Kidney tubule cell (primary cell): ENCODE data around the gene DCTN1.
A peak's percentile ranks its signal among the peaks of the same experiment; 100 is the strongest.
"Not testable (repeated sequence)": the region's sequence is repeated elsewhere in the genome, so short reads cannot be mapped to it uniquely, and the experiment has no call there.

Experiments used
- DNase-seq: peaks from one replicate; pipeline ENCODE4 v3.0.0-alpha.2; 2018; ENCODE audit warnings: low spot score

Gene DCTN1

DNA sequence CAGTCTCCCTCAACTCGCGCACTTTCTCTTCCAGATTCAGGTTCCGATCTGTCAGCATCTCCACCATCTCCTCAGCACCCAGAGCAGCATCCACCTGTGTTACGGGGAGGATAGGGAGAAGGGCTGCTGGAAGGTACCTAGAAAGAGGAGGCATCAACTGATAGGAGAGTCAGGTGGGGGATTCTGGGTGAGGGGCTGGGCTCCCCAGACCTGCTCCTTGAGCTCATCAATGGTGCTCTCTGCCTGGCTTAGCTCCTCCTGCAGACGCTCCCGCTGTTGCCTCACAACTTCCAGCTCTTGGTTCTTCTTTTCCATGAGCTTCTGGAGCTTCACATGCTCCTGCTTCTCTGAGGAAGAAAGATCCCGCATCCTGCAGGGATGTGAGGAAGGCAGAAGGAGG, 10.1 kb downstream of the DCTN1 start:
- no peak for DNase-seq

DNA sequence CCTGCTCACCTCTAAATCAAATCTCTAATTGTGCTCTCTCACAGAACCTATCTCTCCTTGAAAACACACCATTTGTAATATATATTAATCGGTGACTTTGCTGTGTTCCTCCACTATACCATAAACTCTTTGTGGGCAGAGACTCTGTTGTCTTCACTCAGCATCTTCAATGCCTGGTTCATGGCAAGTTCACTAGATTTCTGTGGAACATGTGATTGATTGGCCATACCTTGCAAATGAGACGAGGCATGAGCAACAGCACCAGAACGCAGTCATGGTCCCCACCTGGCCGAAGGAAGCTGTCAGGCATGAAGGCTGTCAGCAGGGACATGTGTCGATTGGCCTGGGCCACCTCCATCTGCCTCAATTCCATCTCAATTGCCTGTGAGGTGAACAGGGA, 11.6 kb downstream of the DCTN1 start:
- no peak for DNase-seq

- no peak for DNase-seq
These were observed 12.3 kb downstream of the DCTN1 start for GRCh38 chr2:74367789-74368188.

DNA sequence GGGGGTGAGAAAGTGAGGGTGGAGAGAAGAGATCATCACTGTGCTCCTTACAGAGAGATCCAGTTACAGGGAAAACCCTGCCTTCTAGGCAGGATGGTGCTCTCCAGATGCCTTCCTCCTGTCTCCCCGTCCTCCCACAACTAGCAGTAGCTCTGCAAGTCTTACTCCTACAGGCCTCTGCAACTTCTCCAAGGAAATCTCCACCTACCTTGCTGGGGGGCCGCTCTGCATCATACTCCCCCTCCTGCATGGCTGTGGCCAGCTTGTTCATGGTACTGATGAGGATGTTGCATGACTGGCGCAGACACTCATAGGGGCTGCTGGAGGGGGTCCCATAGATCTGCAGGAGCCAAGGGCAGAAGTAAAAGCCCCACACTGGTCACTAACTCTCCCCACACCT, 14.1 kb downstream of the DCTN1 start:
- no peak for DNase-seq

DNA sequence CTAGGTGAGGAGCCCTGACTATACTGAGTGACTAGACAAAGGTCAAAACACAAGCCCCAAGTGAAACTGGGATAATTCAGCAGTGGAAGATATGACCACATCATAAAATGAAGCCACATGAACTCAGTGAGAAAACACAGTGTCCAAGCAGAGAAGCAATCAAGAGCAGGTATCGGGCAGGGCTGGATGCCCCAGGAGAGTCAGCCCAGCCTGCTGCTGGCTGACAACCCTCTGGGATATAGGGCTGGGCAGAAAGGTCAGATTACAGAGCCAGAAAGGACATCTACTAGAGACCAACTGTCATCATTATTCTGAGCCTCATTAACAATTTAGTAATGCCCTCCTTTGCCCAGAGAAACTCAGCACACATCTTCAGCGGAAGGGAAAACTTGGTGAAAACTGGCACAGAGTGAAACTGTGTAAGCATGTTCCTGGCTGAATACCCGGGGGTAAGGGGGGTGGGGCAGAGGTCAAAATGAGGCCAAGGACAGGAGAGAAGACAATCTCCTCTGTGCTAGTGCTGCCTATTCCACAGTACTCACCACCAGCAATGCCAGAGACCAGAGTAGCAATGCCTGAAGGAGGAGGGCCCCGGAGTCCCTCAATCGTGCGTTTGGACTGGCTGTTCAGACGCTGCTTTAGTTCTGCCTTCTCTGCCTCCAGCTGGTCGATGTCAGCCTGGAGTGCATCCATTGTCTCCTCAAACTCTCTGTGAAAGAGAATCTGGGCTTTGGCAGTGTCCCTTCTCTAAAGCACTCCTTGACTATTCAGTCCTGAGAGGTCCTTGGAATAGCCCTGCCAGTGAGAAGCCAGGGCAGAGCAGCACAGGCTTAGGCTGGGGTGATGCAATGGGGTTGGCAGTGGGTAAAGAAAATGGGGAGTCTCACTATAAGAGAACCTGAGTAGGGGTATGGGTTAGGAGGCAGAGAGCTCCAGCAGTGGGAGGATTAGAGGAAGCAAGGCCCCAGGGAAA, 15.3 kb downstream of the DCTN1 start:
- DNase-seq: no peak

- no peak for DNase-seq
These were observed 18.8 kb downstream of the DCTN1 start for GRCh38 chr2:74361327-74361726.

DNA sequence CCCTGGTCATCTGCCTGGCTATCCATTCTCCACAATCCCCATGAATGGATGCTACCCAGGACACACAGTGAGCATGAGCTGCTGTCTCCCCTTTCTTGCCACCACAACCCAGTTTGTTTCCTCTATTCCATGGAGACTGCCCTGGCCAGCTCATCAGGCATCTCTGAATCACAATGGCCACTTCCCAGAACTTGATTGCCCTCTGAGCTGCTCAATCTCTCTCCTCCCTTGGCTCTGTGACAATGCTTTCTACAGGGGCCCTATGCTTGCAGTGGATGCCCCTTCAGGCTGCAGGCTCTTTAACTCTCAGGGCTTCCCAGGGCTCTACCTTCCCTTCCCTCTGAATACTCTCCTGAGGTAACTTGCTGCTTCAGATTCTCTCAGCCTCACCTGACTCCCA, 22.5 kb downstream of the DCTN1 start:
- DNase-seq: peak; percentile 9

DNA sequence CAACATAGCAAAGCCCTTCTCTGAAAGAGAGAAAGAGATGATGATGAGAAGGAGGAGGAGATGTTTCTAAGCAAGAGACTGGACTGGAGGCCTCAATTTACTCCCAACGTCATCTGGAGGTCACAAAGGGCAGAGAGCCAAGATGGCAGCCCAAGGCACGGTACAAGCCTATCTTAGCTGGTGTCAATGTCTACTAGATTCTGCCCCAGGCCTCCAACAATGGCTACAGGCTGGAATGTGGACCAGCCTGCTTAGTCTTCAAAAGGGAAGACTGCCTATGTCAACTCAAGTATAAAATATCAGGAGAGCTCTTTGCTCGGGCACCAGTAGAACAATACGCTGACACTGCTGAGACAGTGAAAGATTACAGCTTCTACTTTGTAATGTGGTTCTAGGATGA, 30.2 kb downstream of the DCTN1 start:
- no peak for DNase-seq

DNA sequence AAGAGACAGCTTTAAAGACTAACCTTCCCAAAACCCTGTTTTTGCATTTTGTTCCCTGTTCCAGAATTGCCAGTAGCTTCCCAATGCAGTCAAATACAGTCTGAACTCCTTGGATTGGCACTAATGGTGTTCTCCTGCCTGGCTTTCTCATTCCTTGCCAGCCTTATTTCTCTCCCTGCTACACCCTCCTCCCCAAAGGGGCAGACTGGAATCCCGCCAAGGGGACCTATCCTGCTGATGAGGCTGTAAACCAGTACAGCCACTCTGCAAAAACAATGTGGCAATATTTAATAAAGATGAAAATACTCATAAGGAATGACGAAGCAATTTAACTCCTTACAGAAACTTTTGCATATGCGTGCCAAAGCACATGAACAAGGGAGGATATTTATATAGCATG, 32.4 kb downstream of the DCTN1 start:
- no peak for DNase-seq

- DNase-seq: no peak
These were observed 32.8 kb downstream of the DCTN1 start for GRCh38 chr2:74347303-74347702.

DNA sequence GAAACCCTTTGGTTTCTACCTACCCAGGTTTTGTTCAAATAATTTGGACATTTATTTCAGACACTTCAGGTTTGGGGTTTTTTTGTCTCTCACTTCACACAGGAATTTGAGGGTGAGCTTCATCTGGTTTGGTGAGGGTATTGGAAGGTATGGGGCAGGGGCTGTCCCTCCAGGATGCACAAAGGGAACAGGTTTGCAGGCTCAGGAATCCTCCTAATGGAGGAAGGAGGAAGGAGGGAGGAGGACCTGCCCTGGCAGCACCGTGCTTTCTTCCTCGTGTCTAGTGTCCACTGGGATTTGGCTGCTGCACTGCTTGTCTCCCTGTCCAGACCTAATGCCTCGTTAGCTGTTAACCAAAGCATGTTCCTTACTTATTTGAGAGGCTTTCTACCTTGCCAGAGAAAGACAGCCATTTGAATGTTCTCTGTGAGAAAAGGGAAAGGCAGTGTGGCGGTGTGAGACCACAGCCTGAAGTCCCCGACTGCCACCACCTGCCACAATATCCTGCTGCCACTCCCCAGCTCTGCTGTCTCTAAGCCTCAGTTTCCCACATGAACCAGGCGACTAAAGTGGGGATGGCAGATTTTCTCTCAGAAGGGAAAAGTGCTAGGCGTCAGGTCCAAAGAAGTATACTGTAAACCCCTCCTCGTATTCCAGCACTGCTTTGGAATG, 34.7 kb downstream of the DCTN1 start:
- DNase-seq: no peak

- no peak for DNase-seq
These were observed 36.8 kb downstream of the DCTN1 start, which contains the start of gene SLC4A5 for GRCh38 chr2:74343316-74343715. Gene SLC4A5, minus strand, starts transcription at chr2:74343416. Its CDS starts 28,393 bp downstream, at chr2:74315023.

DNA sequence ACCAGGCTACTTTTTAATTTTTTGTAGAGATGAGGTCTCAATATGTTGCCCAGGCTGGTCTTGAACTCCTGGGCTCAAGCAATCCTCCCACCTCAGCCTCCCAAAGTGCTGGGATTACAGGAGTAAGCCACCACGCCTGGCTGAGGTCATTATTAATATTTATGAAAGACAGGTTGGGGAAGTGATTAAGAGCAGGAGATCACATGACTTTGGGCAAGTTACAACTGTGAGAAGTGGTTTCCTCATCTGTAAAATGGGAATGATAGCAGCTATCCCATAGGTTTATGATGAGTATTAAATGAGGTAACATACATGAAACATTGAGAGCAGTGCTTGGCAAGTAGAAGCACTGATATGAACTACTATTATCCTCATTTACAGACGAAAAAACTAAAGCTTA, 43.9 kb downstream of the DCTN1 start:
- not testable (repeated sequence) for DNase-seq

DNA sequence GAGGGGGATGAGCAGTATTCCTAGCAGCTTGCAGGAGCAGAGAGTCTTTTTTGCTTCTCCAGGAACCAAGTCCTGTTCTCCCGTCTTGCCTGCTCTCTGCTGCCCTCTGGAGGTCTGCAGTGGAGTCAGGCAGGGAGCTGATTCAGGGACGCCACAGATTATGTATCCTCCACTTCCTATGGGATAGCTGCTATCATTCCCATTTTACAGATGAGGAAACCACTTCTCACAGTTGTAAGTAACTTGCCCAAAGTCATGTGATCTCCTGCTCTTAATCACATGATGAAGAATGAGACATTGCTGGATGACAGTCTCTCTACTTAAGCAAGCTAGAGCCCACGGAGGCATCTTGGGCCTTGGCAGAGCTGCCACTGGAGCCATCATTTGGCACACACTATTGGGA, 45.2 kb downstream of the DCTN1 start:
- peak; percentile 75 for DNase-seq

GRCh38 chr2:74333896-74334586, 46.1 kb downstream of the DCTN1 start:
- DNase-seq: no peak

DNA sequence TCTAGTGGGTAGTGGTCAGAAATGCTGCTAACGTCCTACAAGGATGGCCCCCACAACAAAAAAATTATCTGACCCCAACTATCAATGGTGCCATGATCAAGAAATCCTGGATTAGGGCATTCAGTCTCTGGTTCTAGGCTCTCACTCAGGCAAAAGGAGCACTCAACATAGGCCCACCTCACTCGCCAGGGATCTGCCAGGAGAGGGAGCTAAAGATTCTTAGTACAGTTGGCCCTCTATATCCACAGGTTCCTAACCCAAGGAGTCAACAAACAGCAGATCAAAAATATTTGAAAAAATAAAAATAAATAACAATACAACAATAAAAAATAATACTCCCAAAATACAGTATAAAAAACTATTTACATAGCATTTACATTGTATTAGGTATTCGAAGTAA, 46.9 kb downstream of the DCTN1 start:
- peak; percentile 28 for DNase-seq

DNA sequence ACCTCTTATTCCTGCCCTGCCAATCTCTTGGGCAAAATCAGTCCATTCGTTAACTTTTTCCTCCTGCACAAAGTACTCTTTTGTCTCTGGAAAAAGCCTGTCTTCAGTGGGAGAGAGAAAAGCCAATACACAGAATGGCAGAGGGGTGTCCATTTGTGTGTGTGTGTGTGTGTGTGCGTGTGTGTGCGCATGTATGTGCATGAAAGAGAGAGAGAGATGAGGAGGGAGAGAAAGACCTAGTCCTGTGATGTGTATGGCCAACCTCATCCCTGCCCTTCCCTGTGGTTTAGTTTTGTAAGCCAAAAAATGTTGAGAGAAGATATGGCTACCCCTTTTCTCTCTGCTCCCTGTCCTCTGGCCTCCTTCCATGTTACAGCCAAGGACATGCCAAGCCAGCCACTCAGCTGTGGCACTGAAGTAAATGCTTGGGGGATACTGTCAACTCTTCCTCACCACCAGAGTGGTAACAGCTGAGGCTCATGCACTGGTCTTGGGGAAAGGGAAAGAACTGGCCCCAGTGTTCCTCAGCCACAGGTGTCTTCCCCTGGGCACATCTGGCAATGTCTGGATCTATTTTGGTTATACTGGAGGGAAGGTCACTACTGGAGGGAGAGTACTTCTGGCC, 47.4 kb downstream of the DCTN1 start:
- DNase-seq: no peak

DNA sequence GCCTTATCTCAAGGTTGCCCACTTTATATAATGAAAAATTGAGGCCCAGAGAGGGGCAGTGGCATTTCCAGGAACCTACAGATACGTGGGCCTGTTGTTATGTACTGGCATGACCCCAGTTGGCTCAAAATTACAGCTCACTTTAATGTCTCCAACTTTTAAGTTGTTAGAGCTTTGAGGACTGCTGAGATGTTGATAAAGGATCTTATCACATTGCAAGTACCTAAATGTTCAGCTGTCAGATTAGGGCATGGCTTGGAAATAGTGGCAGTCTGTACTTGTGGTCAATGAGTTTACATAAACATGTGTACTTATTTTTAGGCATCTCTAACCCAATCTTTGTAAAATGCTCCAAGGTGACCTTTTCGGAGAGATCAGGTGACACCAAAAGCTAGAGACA, 51.5 kb downstream of the DCTN1 start:
- no peak for DNase-seq

DNA sequence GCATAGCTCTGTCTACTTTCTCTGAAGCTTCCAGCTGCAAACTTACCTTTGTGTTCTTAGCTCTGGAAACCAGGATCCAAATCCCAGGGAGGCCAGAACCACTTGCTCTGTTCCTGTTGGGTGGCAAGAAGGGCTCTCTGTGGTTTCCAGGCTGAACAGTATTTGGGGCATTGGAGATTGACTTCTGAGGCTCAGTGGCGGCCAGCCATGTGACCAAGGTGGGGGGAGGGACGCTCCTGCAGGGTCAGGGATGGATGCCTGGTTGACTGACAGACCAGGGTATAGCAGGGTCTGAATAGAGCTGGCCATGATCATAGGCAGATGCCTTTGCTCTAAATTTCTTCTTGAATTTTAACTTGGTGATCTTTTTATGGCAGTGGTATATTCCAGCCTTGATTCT, 52.0 kb downstream of the DCTN1 start:
- DNase-seq: no peak

DNA sequence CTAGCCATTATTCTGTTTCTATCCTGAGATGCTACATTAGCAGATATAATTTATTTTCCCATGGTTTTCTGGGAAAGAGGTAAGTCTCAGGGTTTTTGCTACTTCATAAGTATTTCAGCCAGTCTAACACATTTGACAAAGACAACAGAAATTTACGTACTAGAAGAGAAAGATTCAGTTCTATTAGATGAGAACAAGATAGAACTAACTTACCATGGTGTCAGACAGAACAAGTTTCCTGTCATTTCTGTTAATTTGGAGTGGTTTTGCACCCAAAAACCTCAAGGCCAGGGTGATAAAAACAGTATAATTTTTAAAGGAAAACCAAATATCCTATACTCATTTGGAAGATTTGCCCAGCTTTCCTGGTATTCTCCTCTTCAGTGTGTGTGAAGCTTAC, 52.5 kb downstream of the DCTN1 start:
- DNase-seq: no peak

DNA sequence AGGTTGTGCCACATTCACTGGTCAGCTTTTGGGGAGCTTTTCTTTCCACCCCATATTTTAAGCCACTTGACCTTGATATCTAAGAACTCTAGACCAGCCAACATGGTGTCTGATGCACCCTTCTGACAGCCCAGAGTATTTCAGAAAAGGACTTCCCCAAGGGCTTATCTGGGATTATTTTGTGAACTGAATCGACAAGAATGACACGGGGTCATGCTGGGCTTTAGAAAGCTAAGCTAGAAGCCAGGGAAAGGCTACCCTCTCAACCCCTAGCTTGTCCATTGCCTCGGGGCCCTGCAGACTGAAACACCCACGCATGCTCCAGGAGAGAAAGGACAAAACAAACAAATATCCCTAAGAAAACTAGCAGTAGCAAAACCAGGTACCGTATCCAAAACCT, 52.9 kb downstream of the DCTN1 start:
- DNase-seq: no peak

GRCh38 chr2:74325815-74326214, 54.3 kb downstream of the DCTN1 start:
- no peak for DNase-seq
